ENCODE measurements around the gene MAFG. TPM values are rescaled to one million over a fixed set of nuclear protein-coding genes. Genes with fewer than 3 reads are reported as not detected.

The MAFG gene
- total RNA-seq, 2 experiments from 2014 or later: 15.3 to 18.3 TPM

- Mint-ChIP-seq H3K27ac (peak overlapping the region; percentile 85), H3K27me3 (peaks cover 2% of the 10 kb centered on the region), H3K4me3 (peak overlapping the region; percentile 85), H3K9me3 (ENCODE audit: low read depth) (no peaks in the 10 kb centered on the region), H3K4me1 (peaks cover 30% of the 10 kb centered on the region), H3K36me3 (ENCODE audit: low read depth) (peaks cover 11% of the 10 kb centered on the region)
- ChIA-PET POLR2A (no interaction called here), CTCF (interaction anchor here (0.6 to 1.4 kb wide), 4 partner anchors 12 to 105 kb away, joined by 3 to 4 read pairs (median 3); no protein-coding TSS in a partner anchor)
- DNase-seq (no peak), ATAC-seq (peak; percentile 22)
- intact Hi-C loops (cut with DNase I, micrococcal nuclease): loop anchor here (1.0 to 10.0 kb wide), 6 partner anchors 15 to 369 kb away; partner anchors contain the start of genes ALYREF (in 1 of the 2), ANAPC11 (in 1 of the 2), ARHGDIA (in 1 of the 2) and ASPSCR1 (in 1 of the 2)
These were observed 1.6 kb downstream of the MAFG start for GRCh38 chr17:81925860-81926450.

- intact Hi-C loops (cut with DNase I, micrococcal nuclease): loop anchor here (5.0 to 10.0 kb wide), 2 partner anchors 33 to 370 kb away; partner anchors contain the start of genes ALYREF (in 1 of the 2) and ANAPC11 (in 1 of the 2)
- ChIA-PET CTCF (interaction anchor here (0.6 to 2.1 kb wide), 4 partner anchors 12 to 192 kb away, joined by 3 to 8 read pairs (median 3); partner anchors contain the start of gene NOTUM), POLR2A (no interaction called here)
- H3K4me1 Mint-ChIP-seq: peaks cover 27% of the 10 kb centered on the region
- peak overlapping the region; percentile 67 for H3K27ac Mint-ChIP-seq
- ATAC-seq (no peak), DNase-seq (peak; percentile 54)
- peak overlapping the region; percentile 85 for H3K4me3 Mint-ChIP-seq
- H3K27me3 Mint-ChIP-seq: peaks cover 2% of the 10 kb centered on the region
- H3K9me3 Mint-ChIP-seq (ENCODE audit: low read depth): no peaks in the 10 kb centered on the region
- peaks cover 9% of the 10 kb centered on the region for H3K36me3 Mint-ChIP-seq (ENCODE audit: low read depth)
These were observed 2.7 kb downstream of the MAFG start for GRCh38 chr17:81924557-81925532.

- DNase-seq: peak; percentile 49
- ChIA-PET CTCF (interaction anchor here (0.6 to 2.1 kb wide), 3 partner anchors 11 to 596 kb away, joined by 3 to 8 read pairs (median 3); partner anchors contain the start of gene NOTUM), POLR2A (interaction anchor here (0.5 kb wide), 1 partner anchor 12 kb away, joined by 4 read pairs; no protein-coding TSS in a partner anchor)
- H3K4me3 Mint-ChIP-seq: no peak overlapping the region
- H3K9me3 Mint-ChIP-seq (ENCODE audit: low read depth): no peaks in the 10 kb centered on the region
- H3K4me1 Mint-ChIP-seq: peaks cover 31% of the 10 kb centered on the region
- ATAC-seq: no peak
- intact Hi-C loops (cut with DNase I, micrococcal nuclease): loop anchor here in 1 of 2 experiments (10.0 kb wide), 1 partner anchor 371 kb away; no protein-coding TSS in a partner anchor
- H3K27ac Mint-ChIP-seq: no peak overlapping the region
- no peaks in the 10 kb centered on the region for H3K27me3 Mint-ChIP-seq
- peaks cover 9% of the 10 kb centered on the region for H3K36me3 Mint-ChIP-seq (ENCODE audit: low read depth)
These were observed 4.0 kb downstream of the MAFG start for GRCh38 chr17:81923302-81924260.

- Mint-ChIP-seq H3K9me3 (ENCODE audit: low read depth) (no peaks in the 10 kb centered on the region), H3K4me1 (peaks cover 35% of the 10 kb centered on the region), H3K36me3 (ENCODE audit: low read depth) (peaks cover 10% of the 10 kb centered on the region), H3K27me3 (no peaks in the 10 kb centered on the region), H3K4me3 (no peak overlapping the region), H3K27ac (no peak overlapping the region)
- DNase-seq: no peak
- intact Hi-C loops (cut with DNase I, micrococcal nuclease): loop anchor here in 1 of 2 experiments (10.0 kb wide), 1 partner anchor 372 kb away; no protein-coding TSS in a partner anchor
- CTCF ChIA-PET: no interaction called here
- ATAC-seq: no peak
- POLR2A ChIA-PET: interaction anchor here (0.5 kb wide), 1 partner anchor 39 kb away, joined by 3 read pairs; no protein-coding TSS in a partner anchor
These were observed 4.8 kb downstream of the MAFG start for GRCh38 chr17:81922566-81923301.

GRCh38 chr17:81921996-81922565 lies 5.5 kb downstream of the MAFG start:
- intact Hi-C loops (cut with DNase I, micrococcal nuclease): loop anchor here in 1 of 2 experiments (10.0 kb wide), 1 partner anchor 373 kb away; no protein-coding TSS in a partner anchor
- Mint-ChIP-seq H3K9me3 (ENCODE audit: low read depth) (no peaks in the 10 kb centered on the region), H3K36me3 (ENCODE audit: low read depth) (peaks cover 14% of the 10 kb centered on the region), H3K4me3 (no peak overlapping the region), H3K27me3 (no peaks in the 10 kb centered on the region), H3K27ac (no peak overlapping the region), H3K4me1 (peaks cover 38% of the 10 kb centered on the region)
- POLR2A ChIA-PET: interaction anchor here (0.5 kb wide), 1 partner anchor 39 kb away, joined by 3 read pairs; no protein-coding TSS in a partner anchor
- CTCF ChIA-PET: interaction anchor here (0.6 to 0.7 kb wide), 2 partner anchors 321 to 325 kb away, joined by 3 read pairs; no protein-coding TSS in a partner anchor
- DNase-seq (no peak), ATAC-seq (no peak)

GRCh38 chr17:81921537-81921862 lies 6.0 kb downstream of the MAFG start:
- no peak overlapping the region for H3K27ac Mint-ChIP-seq
- no peaks in the 10 kb centered on the region for H3K27me3 Mint-ChIP-seq
- DNase-seq (no peak), ATAC-seq (no peak)
- H3K4me1 Mint-ChIP-seq: peaks cover 43% of the 10 kb centered on the region
- peaks cover 18% of the 10 kb centered on the region for H3K36me3 Mint-ChIP-seq (ENCODE audit: low read depth)
- CTCF ChIA-PET: interaction anchor here (0.7 kb wide), 1 partner anchor 325 kb away, joined by 3 read pairs; no protein-coding TSS in a partner anchor
- H3K4me3 Mint-ChIP-seq: no peak overlapping the region
- POLR2A ChIA-PET: no interaction called here
- H3K9me3 Mint-ChIP-seq (ENCODE audit: low read depth): no peaks in the 10 kb centered on the region
- intact Hi-C loops (cut with DNase I, micrococcal nuclease): loop anchor here in 1 of 2 experiments (10.0 kb wide), 1 partner anchor 373 kb away; no protein-coding TSS in a partner anchor

- Mint-ChIP-seq H3K4me1 (peaks cover 40% of the 10 kb centered on the region), H3K27ac (no peak overlapping the region), H3K4me3 (no peak overlapping the region), H3K9me3 (ENCODE audit: low read depth) (no peaks in the 10 kb centered on the region), H3K36me3 (ENCODE audit: low read depth) (peaks cover 22% of the 10 kb centered on the region), H3K27me3 (no peaks in the 10 kb centered on the region)
- CTCF ChIA-PET: interaction anchor here (0.7 kb wide), 1 partner anchor 324 kb away, joined by 3 read pairs; no protein-coding TSS in a partner anchor
- intact Hi-C loops (cut with DNase I, micrococcal nuclease): loop anchor here in 1 of 2 experiments (10.0 kb wide), 1 partner anchor 374 kb away; no protein-coding TSS in a partner anchor
- ATAC-seq (no peak), DNase-seq (no peak)
- POLR2A ChIA-PET: no interaction called here
These were observed 6.7 kb downstream of the MAFG start for GRCh38 chr17:81920612-81921536.

- intact Hi-C loops (cut with DNase I, micrococcal nuclease): loop anchor here in 1 of 2 experiments (1.0 to 10.0 kb wide), 8 partner anchors 8 to 536 kb away; partner anchors contain the start of genes ALYREF, ANAPC11, ASPSCR1 and CYBC1
- Mint-ChIP-seq H3K27ac (peak overlapping the region; percentile 58), H3K4me3 (peak overlapping the region; percentile 85), H3K4me1 (peaks cover 27% of the 10 kb centered on the region), H3K27me3 (no peaks in the 10 kb centered on the region), H3K9me3 (ENCODE audit: low read depth) (no peaks in the 10 kb centered on the region), H3K36me3 (ENCODE audit: low read depth) (peaks cover 33% of the 10 kb centered on the region)
- POLR2A ChIA-PET: no interaction called here
- DNase-seq: no peak
- no peak for ATAC-seq
- CTCF ChIA-PET: no interaction called here
These were observed 8.5 kb downstream of the MAFG start for GRCh38 chr17:81918832-81919545.

Measured in activated CD4-positive, alpha-beta T cell treated with anti-CD3 and anti-CD28 coated beads for 36 hours (primary cell).